HG03342 (cell line): ENCODE data around the gene HSP90AA1.

ENCODE experiments used
- ATAC-seq: cut with Tn5 transposase; IDR thresholded peaks from one replicate; pipeline ENCODE4 v1.9.1; 2021; ENCODE audit warnings: mild to moderate bottlenecking, moderate library complexity; ENCODE audit not compliant: unreplicated experiment

The HSP90AA1 gene

GRCh38 chr14:102044566-102044965 is 42.3 kb downstream of the HSP90AA1 start:
- ATAC-seq = no peak

DNA sequence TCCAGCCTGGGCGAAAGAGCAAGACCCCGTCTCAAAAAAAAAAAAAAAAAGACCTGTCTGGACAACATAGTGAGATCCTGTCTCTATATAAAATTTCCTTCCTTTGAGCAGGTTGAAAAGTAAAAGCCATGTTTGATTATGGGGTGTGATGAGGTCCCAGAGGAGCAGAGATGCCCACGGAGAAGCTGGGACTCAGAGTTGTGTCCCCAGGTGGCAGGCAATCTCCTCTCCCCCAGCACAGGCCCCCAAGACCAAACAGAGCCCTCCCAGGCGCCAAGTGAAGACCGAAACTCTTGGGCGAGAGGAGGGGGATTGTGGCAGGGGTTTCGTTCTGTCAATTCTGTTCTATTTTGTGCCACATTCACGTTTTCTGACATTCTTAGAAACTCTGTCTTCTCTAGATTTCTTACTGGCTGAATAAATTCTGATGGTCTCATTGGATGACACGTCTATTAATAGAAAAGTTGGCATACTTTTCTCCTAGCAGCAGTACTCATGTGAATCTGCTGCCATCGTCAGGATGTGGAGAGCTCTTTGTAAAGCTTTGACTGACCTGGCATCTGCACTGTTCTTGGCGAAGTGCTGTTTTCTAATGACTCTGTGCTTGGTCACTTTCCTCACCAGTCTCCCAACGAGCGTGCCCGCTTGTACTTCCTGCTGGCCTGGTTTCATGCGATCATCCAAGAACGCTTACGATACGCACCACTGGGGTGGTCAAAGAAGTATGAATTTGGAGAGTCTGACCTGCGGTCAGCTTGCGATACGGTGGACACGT is 43.4 kb downstream of the HSP90AA1 start:
- ATAC-seq = no peak

DNA sequence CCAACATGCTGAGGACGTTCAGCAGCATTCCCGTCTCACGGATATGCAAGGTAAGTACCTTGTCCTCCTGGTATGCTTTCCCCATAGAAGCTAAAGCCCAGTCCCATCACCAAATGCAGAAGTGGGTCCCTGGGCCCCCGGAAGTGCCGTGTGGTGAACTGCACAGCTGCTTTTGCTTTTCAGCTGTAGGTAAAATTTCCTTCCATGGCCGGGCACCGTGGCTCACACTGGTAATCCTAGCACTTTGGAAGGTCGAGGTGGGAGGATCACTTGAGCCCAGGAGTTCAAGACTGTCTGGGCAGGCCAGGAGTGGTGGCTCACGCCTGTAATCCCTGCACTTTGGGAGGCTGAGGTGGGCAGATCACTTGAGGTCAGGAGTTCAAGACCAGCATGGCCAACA is 44.1 kb downstream of the HSP90AA1 start:
- no peak for ATAC-seq

DNA sequence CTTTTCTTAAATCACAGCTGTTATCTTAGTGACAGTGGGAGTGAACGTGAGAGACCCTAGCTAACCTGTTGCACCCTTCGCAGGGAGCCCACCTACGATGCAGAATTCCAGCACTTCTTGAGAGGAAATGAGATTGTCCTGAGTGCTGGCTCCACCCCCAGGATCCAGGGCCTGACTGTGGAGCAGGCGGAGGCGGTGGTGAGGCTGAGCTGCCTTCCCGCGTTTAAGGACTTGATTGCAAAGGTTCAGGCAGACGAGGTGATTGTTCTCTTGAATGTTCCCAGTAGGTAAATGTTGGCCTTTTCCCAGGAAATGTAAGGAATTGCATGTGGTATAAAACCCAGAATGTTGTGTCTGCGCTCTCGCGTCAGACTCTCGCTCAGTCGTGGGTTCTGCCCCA is 46.7 kb downstream of the HSP90AA1 start:
- ATAC-seq = no peak

DNA sequence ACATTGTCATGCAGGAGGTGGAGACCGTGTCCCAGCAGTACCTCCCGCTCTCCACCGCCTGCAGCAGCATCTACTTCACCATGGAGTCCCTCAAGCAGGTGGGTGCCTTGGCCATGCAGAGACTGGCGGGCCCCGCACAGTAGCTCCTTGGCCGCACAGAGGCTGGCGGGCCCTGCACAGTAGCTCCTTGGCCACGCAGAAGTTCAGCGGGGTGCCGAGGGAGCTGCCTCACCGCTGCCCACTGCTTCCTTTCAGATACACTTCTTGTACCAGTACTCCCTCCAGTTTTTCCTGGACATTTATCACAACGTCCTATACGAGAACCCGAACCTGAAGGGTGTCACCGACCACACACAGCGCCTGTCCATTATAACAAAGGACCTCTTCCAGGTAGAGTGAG is 47.7 kb downstream of the HSP90AA1 start:
- ATAC-seq = no peak

DNA sequence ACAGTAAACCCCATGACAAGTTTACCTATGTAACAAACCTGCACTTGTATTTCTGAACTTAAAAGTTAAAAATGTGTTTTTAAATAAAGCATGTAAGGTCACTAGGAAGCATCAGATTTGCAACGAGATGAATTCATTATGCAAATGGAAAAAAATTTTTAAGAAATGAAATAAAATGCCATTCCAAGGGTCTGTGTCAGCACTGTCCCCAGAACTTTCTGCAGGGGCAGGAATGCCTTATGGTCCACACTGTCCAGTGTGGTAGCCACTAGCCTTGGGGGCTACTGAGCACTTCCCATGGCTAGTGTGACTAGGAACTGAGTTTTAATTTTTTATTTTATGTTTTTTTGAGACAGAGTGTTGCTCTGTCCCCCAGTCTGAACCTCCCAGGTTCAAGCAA is 49.2 kb downstream of the HSP90AA1 start:
- ATAC-seq = no peak

DNA sequence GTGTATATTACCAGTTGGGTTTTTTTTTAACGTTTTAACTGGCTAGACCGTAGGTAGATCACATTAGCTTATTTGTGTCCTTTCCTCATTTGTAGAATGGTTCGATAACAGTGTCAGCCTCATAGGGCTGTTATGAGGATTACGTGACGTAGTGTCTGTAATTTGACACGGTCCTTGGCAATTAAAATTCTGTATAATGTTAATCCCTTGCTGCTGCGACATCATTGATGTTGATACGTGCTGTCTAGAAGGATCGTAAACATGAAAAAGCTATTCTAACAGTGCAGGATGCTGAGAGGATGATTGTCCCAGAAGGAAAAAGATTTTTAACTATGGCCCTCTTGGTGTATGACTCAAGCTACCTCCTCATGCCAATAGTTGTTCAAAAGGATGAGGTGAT is 50.9 kb downstream of the HSP90AA1 start:
- no peak for ATAC-seq

DNA sequence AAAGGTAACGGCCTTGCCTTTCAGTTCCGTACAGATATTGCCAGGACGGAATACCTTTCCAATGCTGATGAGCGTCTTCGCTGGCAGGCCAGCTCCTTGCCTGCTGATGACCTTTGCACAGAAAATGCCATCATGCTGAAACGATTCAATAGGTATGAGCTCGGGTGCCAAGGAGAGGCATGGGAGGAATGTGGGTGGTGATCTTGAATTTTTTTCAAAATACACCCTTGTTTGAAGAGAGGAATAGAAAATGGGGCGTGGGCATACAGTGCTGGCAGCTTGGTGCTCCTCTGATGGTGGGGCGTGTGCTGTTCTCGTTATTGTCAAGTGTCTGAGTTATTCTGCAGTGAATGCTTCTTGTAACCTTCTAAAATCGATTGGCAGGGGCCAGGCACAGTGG is 52.5 kb downstream of the HSP90AA1 start:
- ATAC-seq = no peak

GRCh38 chr14:102033241-102033640 is 53.6 kb downstream of the HSP90AA1 start:
- ATAC-seq = no peak
